ENCODE results near the gene OR5B2.
"Not testable (repeated sequence)": the region's sequence is repeated elsewhere in the genome, so short reads cannot be mapped to it uniquely, and the experiment has no call there.

Gene OR5B2

GRCh38 chr11:58428021-58428420 is at the start of gene OR5B2:
Gene OR5B2 (minus strand): TSS chr11:58428121. CDS start chr11:58423261, 4,860 bp downstream.
- DNase-seq, result no peak

- DNase-seq, result no peak
Observed at GRCh38 chr11:58471892-58472291, 44.0 kb upstream of the OR5B2 start.

GRCh38 chr11:58466293-58466692 is 38.4 kb upstream of the OR5B2 start:
- no peak for DNase-seq

- no peak for DNase-seq
Observed at GRCh38 chr11:58465690-58466089, 37.8 kb upstream of the OR5B2 start.

- DNase-seq, result no peak
Observed at GRCh38 chr11:58451585-58451984, 23.7 kb upstream of the OR5B2 start.

GRCh38 chr11:58446294-58446693 is 18.4 kb upstream of the OR5B2 start:
- DNase-seq, result no peak

GRCh38 chr11:58444300-58444699 is 16.4 kb upstream of the OR5B2 start:
- DNase-seq, result no peak

GRCh38 chr11:58442136-58442535 is 14.2 kb upstream of the OR5B2 start, which contains the start of gene OR5B12:
Gene OR5B12 (minus strand): TSS chr11:58442236. CDS start chr11:58440151, 2,085 bp downstream.
- DNase-seq, result no peak

GRCh38 chr11:58438486-58438885 is 10.6 kb upstream of the OR5B2 start:
- DNase-seq, result no peak

- no peak for DNase-seq
Observed at GRCh38 chr11:58434217-58434616, 6.3 kb upstream of the OR5B2 start.

GRCh38 chr11:58433638-58434203 is 5.8 kb upstream of the OR5B2 start:
- DNase-seq, result no peak

- DNase-seq, result no peak
Observed at GRCh38 chr11:58429273-58429672, 1.4 kb upstream of the OR5B2 start.

GRCh38 chr11:58406774-58407173 is 21.1 kb downstream of the OR5B2 start, which contains the start of gene OR5B3:
Gene OR5B3 (minus strand): TSS chr11:58406874. CDS start chr11:58403409, 3,465 bp downstream.
- no peak for DNase-seq

- DNase-seq, result not testable (repeated sequence)
Observed at GRCh38 chr11:58399622-58400021, 28.3 kb downstream of the OR5B2 start.

GRCh38 chr11:58395581-58395980 is 32.3 kb downstream of the OR5B2 start:
- DNase-seq, result no peak

- no peak for DNase-seq
Observed at GRCh38 chr11:58394195-58394594, 33.7 kb downstream of the OR5B2 start.

- DNase-seq, result no peak
Observed at GRCh38 chr11:58392746-58393145, 35.2 kb downstream of the OR5B2 start.

- DNase-seq, result no peak
Observed at GRCh38 chr11:58391879-58392278, 36.0 kb downstream of the OR5B2 start.

GRCh38 chr11:58390551-58391063 is 37.3 kb downstream of the OR5B2 start:
- DNase-seq, result no peak

Measured in SIG-M5 (cell line).